ENCODE results near the gene AP2M1. TPM values are rescaled to one million over a fixed set of nuclear protein-coding genes. Genes with fewer than 3 reads are reported as not detected.

AP2M1 gene
- total and polyA plus RNA-seq, 4 donors: 153 to 333 (median 251) TPM

DNA sequence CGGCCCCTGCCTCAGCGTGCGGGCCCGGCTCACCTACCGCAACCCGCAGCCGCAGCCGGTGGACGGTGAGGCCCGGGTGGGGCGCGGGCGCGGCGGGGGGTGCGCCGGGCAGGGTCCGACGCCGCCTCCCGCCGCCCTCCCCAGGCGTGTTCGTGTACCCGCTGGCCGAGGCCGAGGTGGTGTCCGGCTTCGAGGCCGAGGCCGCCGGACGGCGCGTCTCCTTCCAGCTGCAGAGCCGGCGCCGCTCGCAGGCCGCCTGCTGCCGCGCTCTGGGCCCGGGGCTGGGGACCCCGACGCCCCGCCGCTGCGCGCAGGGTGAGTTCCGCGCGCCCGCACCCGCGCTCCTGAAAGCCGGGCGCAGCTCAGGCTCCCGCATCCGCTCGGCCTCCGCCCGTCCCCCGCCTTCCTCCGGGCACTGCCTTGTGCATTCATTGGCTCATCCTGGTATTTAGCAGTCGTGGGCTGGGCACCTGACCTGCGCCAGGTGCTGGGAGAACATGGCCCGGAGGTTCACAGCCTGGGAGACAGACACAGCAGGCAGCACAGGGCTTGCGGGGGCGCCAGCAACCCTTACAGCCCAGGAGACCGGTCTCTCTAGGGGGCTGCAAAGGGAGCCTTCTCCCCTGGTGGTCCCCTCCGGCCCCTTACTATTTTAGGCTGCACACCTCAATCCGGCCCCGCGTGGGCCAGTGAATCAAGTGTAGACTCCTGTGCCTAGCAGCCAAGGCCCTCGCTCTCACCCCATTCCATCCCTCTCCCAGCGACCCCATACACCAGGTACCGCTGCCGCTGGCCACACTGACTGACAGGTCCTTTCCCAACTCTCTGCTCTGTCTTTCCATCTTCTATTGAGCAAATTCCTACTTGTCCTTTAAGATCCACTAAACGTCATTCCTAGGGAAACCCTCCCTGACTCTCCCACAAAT is 56.2 kb downstream of the AP2M1 start:
- no peak for ATAC-seq (ENCODE audit: insufficient read depth, low FRiP score)
- DNase-seq: no peak
- 6% methylated on average over 60 to 79 of the region's 79 CpGs for WGBS, 2 donors
- no peak overlapping the region for H3K27ac ChIP-seq (ENCODE audit: low read depth in 1 of 2, low read length in 1 of 2)
- peaks cover 0 to 11% (median 6%) of the 10 kb centered on the region in 5 donors for H3K4me1 ChIP-seq (ENCODE audit: control insufficient read depth in 5 of 5, insufficient read depth in 5 of 5, low read length in 5 of 5)
- no peak overlapping the region for H3K9ac ChIP-seq (ENCODE audit: insufficient read depth in 1 of 2, low read length in 2 of 2)
- peaks cover 0 to 39% (median 33%) of the 10 kb centered on the region in 3 donors for H3K27me3 ChIP-seq (ENCODE audit: control insufficient read depth in 3 of 3, insufficient read depth in 3 of 3, low read length in 2 of 3)
- H3K4me3 ChIP-seq: peak overlapping the region; percentile 7
- no peaks in the 10 kb centered on the region for H3K36me3 ChIP-seq (ENCODE audit: control insufficient read depth in 4 of 4, insufficient read depth in 4 of 4, low read length in 4 of 4)
- TF ChIP-seq CTCF (IDR thresholded peaks at IDR 0.05; ENCODE audit: control extremely low read depth, extremely low read depth): no peak
- H3K9me3 ChIP-seq (ENCODE audit: control insufficient read depth in 4 of 4, insufficient read depth in 3 of 4, low read length in 3 of 4): peaks cover 0 to 2% (median 0%) of the 10 kb centered on the region in 4 donors

DNA sequence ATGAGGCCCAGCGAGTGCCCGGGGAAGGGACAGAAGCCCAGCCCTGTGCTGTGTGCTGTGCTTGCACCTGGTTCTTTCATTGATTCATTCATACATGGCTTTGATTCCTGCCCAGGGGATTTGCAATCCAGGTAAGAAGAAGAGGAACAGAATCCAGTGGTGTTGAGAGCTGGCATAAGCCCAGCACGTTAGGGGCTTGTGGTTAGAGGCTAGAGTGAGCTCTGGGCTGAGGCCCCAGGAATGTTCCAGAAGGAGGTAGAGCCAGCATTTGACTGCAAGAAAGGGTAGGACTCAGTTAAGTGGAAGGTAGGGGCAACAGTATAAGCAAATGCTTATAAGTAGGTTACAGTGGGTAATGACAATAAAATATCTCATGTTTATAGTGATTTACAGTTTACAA is 57.0 kb downstream of the AP2M1 start:
- no peaks in the 10 kb centered on the region for H3K36me3 ChIP-seq (ENCODE audit: control insufficient read depth in 4 of 4, insufficient read depth in 4 of 4, low read length in 4 of 4)
- H3K27me3 ChIP-seq (ENCODE audit: control insufficient read depth in 3 of 3, insufficient read depth in 3 of 3, low read length in 2 of 3): peaks cover 0 to 39% (median 33%) of the 10 kb centered on the region in 3 donors
- no peak overlapping the region for H3K4me3 ChIP-seq
- no peak overlapping the region for H3K9ac ChIP-seq (ENCODE audit: insufficient read depth in 1 of 2, low read length in 2 of 2)
- H3K27ac ChIP-seq (ENCODE audit: low read depth in 1 of 2, low read length in 1 of 2): no peak overlapping the region
- peaks cover 0 to 11% (median 6%) of the 10 kb centered on the region in 5 donors for H3K4me1 ChIP-seq (ENCODE audit: control insufficient read depth in 5 of 5, insufficient read depth in 5 of 5, low read length in 5 of 5)
- DNase-seq (no peak), ATAC-seq (ENCODE audit: insufficient read depth, low FRiP score) (no peak)
- TF ChIP-seq CTCF (IDR thresholded peaks at IDR 0.05; ENCODE audit: control extremely low read depth, extremely low read depth): no peak
- WGBS, 2 donors: 62 to 69% methylated on average over 3 of the region's 3 CpGs
- H3K9me3 ChIP-seq (ENCODE audit: control insufficient read depth in 4 of 4, insufficient read depth in 3 of 4, low read length in 3 of 4): peaks cover 0 to 2% (median 0%) of the 10 kb centered on the region in 4 donors

DNA sequence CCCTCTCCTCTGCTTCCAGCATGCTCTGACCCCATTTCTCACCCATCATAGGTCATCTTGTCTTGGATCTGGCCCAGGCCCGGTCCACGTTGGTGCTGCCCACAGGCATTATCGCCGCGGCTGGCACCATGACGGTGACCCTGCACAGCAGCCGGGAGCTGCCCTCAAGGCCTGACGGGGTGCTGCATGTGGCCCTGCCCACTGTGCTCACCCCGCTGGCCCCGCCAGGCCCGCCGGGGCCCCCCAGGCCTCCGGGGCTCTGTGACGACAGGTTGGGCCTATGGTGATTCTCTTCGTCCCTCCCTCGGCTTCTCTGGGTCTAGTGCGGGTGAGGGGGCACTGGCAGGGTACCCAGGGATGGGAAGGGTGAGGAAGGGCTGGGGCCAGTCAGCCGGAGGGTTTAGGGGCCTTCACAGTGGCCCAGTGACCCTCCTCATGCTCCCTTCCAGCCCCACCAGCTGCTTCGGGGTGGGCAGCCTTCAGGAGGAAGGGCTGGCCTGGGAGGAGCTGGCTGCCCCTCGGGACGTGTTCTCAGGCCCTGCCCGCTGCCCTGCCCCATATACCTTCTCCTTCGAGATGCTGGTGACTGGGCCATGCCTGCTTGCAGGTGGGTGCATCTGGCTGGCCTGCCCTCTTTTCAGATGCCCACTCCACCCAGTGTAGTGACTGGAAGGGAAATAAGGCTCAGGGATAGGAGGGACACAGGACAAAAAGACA is 58.6 kb downstream of the AP2M1 start:
- Histone ChIP-seq H3K9me3 (ENCODE audit: control insufficient read depth in 4 of 4, insufficient read depth in 3 of 4, low read length in 3 of 4) (peaks cover 0 to 2% (median 0%) of the 10 kb centered on the region in 4 donors), H3K36me3 (ENCODE audit: control insufficient read depth in 4 of 4, insufficient read depth in 4 of 4, low read length in 4 of 4) (no peaks in the 10 kb centered on the region), H3K27ac (ENCODE audit: low read depth in 1 of 2, low read length in 1 of 2) (no peak overlapping the region), H3K4me1 (ENCODE audit: control insufficient read depth in 5 of 5, insufficient read depth in 5 of 5, low read length in 5 of 5) (peaks cover 0 to 11% (median 6%) of the 10 kb centered on the region in 5 donors), H3K4me3 (no peak overlapping the region), H3K9ac (ENCODE audit: insufficient read depth in 1 of 2, low read length in 2 of 2) (no peak overlapping the region), H3K27me3 (ENCODE audit: control insufficient read depth in 3 of 3, insufficient read depth in 3 of 3, low read length in 2 of 3) (peaks cover 0 to 28% (median 25%) of the 10 kb centered on the region in 3 donors)
- 88 to 97% methylated on average over 22 to 23 of the region's 23 CpGs for WGBS, 2 donors
- no peak for DNase-seq
- TF ChIP-seq CTCF (IDR thresholded peaks at IDR 0.05; ENCODE audit: control extremely low read depth, extremely low read depth): no peak
- no peak for ATAC-seq (ENCODE audit: insufficient read depth, low FRiP score)

Other genes starting within 250 kb of the AP2M1 start
- 10 to 100 TPM; 29.5 to 78.1 TPM for gene ABCC5, start 157.0 kb upstream of the AP2M1 start, total RNA-seq
- gene ABCC5, start 157.0 kb upstream of the AP2M1 start, polyA plus RNA-seq: 10 to 100 TPM; 12.1 to 12.4 TPM
- gene HTR3D, start 143.1 kb upstream of the AP2M1 start, total RNA-seq: not detected
- gene HTR3D, start 143.1 kb upstream of the AP2M1 start, polyA plus RNA-seq: not detected
- under 1 TPM in 1 of 2 donors, not detected in 1; 0.46 TPM for gene HTR3C, start 121.8 kb upstream of the AP2M1 start, total RNA-seq
- under 1 TPM; 0.09 to 0.47 TPM for gene HTR3C, start 121.8 kb upstream of the AP2M1 start, polyA plus RNA-seq
- gene HTR3E, start 77.8 kb upstream of the AP2M1 start, total RNA-seq: not detected
- gene HTR3E, start 77.8 kb upstream of the AP2M1 start, polyA plus RNA-seq: not detected
- 10 to 100 TPM; 32.5 to 36.0 TPM for gene EIF2B5, start 39.5 kb upstream of the AP2M1 start, total RNA-seq
- gene EIF2B5, start 39.5 kb upstream of the AP2M1 start, polyA plus RNA-seq: 10 to 100 TPM; 39.7 to 43.2 TPM
- 10 to 100 TPM; 51.8 to 73.5 TPM for gene DVL3, start 19.5 kb upstream of the AP2M1 start, total RNA-seq
- 10 to 100 TPM; 37.8 to 39.9 TPM for gene DVL3, start 19.5 kb upstream of the AP2M1 start, polyA plus RNA-seq
- 10 to 100 TPM; 44.7 to 81.8 TPM for gene ABCF3, start 11.3 kb downstream of the AP2M1 start, total RNA-seq
- gene ABCF3, start 11.3 kb downstream of the AP2M1 start, polyA plus RNA-seq: 10 to 100 TPM; 47.5 to 51.4 TPM
- gene VWA5B2, start 54.7 kb downstream of the AP2M1 start, total RNA-seq: 1 to 10 TPM; 1.6 to 1.7 TPM
- under 1 TPM; 0.12 to 0.15 TPM for gene VWA5B2, start 54.7 kb downstream of the AP2M1 start, polyA plus RNA-seq
- 10 to 100 TPM; 24.7 to 54.8 TPM for gene ALG3, start 74.1 kb downstream of the AP2M1 start, total RNA-seq
- gene ALG3, start 74.1 kb downstream of the AP2M1 start, polyA plus RNA-seq: 10 to 100 TPM; 32.2 to 68.0 TPM
- 1 to 10 TPM; 2.3 to 4.6 TPM for gene EEF1AKMT4, start 74.8 kb downstream of the AP2M1 start, total RNA-seq
- 10 to 100 TPM in 1 of 2 donors, 1 to 10 TPM in 1; 5.2 to 12.2 TPM for gene EEF1AKMT4, start 74.8 kb downstream of the AP2M1 start, polyA plus RNA-seq
- gene CAMK2N2, start 86.7 kb downstream of the AP2M1 start, total RNA-seq: under 1 TPM; 0.23 to 0.58 TPM
- gene CAMK2N2, start 86.7 kb downstream of the AP2M1 start, polyA plus RNA-seq: under 1 TPM; 0.03 to 0.12 TPM
- gene ECE2, start 101.2 kb downstream of the AP2M1 start, total RNA-seq: under 1 TPM in 1 of 2 donors, not detected in 1; 0.15 TPM
- not detected for gene ECE2, start 101.2 kb downstream of the AP2M1 start, polyA plus RNA-seq
- gene PSMD2, start 124.4 kb downstream of the AP2M1 start, total RNA-seq: 100 to 1,000 TPM; 119 to 214 TPM
- gene PSMD2, start 124.4 kb downstream of the AP2M1 start, polyA plus RNA-seq: 100 to 1,000 TPM in 1 of 2 donors, 10 to 100 TPM in 1; 78.7 to 222 TPM
- 100 to 1,000 TPM; 211 to 419 TPM for gene EIF4G1, start 139.8 kb downstream of the AP2M1 start, total RNA-seq
- gene EIF4G1, start 139.8 kb downstream of the AP2M1 start, polyA plus RNA-seq: 100 to 1,000 TPM; 201 to 241 TPM
- gene FAM131A, start 162.7 kb downstream of the AP2M1 start, total RNA-seq: 10 to 100 TPM; 15.8 to 21.4 TPM
- gene FAM131A, start 162.7 kb downstream of the AP2M1 start, polyA plus RNA-seq: 10 to 100 TPM; 12.9 to 15.5 TPM
- gene CLCN2, start 186.8 kb downstream of the AP2M1 start, total RNA-seq: 1 to 10 TPM; 5.7 to 8.7 TPM
- 1 to 10 TPM; 2.7 to 5.0 TPM for gene CLCN2, start 186.8 kb downstream of the AP2M1 start, polyA plus RNA-seq
- gene POLR2H, start 186.9 kb downstream of the AP2M1 start, total RNA-seq: 10 to 100 TPM; 46.4 to 71.7 TPM
- gene POLR2H, start 186.9 kb downstream of the AP2M1 start, polyA plus RNA-seq: 100 to 1,000 TPM in 1 of 2 donors, 10 to 100 TPM in 1; 93.2 to 139 TPM
- under 1 TPM; 0.17 to 0.31 TPM for gene THPO, start 203.4 kb downstream of the AP2M1 start, total RNA-seq
- under 1 TPM; 0.18 to 0.22 TPM for gene THPO, start 203.4 kb downstream of the AP2M1 start, polyA plus RNA-seq
- gene CHRD, start 205.2 kb downstream of the AP2M1 start, total RNA-seq: 10 to 100 TPM in 1 of 2 donors, 1 to 10 TPM in 1; 6.7 to 16.7 TPM
- 1 to 10 TPM; 4.2 to 4.9 TPM for gene CHRD, start 205.2 kb downstream of the AP2M1 start, polyA plus RNA-seq